Measurements from ENCODE around the gene FBLIM1. TPM values are rescaled to one million over a fixed set of nuclear protein-coding genes. Genes with fewer than 3 reads are reported as not detected.

The FBLIM1 gene
- total and polyA plus RNA-seq, 5 donors from 2014 or later, result 0.06 TPM; not detected in 4

- peaks cover 0 to 19% (median 10%) of the 10 kb centered on the region in 4 donors for H3K4me1 Mint-ChIP-seq
- peaks cover 55% of the 10 kb centered on the region for H3K27me3 Mint-ChIP-seq
- Histone ChIP-seq H3K27ac (ENCODE audit: insufficient read depth, low read length, poor library complexity, severe bottlenecking) (no peak overlapping the region), H3K9me3 (ENCODE audit: control insufficient read depth in 2 of 2, low read length in 2 of 2) (no peaks in the 10 kb centered on the region), H3K4me3 (ENCODE audit: low read depth, low read length) (no peak overlapping the region), H3K4me1 (ENCODE audit: control insufficient read depth, insufficient read depth, low read length, poor library complexity, severe bottlenecking) (peaks cover 14% of the 10 kb centered on the region), H3K27me3 (ENCODE audit: control insufficient read depth, insufficient read depth, low read length) (peaks cover 6% of the 10 kb centered on the region), H3K36me3 (ENCODE audit: control insufficient read depth, insufficient read depth, low read length) (no peaks in the 10 kb centered on the region)
- H3K36me3 Mint-ChIP-seq, result no peaks in the 10 kb centered on the region
- peaks cover 0 to 1% (median 0%) of the 10 kb centered on the region in 7 donors for H3K9me3 Mint-ChIP-seq
- H3K27ac Mint-ChIP-seq, result no peak overlapping the region
- no peak for ATAC-seq (ENCODE audit: low read depth in 2 of 2)
- DNase-seq, result no peak
- H3K4me3 Mint-ChIP-seq, result peak overlapping the region in 1 of 4 donors; percentile 12
Observed at GRCh38 chr1:15760520-15761211, 2.1 kb downstream of the FBLIM1 start.

- Histone ChIP-seq H3K9me3 (ENCODE audit: control insufficient read depth in 2 of 2, low read length in 2 of 2) (no peaks in the 10 kb centered on the region), H3K27ac (ENCODE audit: insufficient read depth, low read length, poor library complexity, severe bottlenecking) (no peak overlapping the region), H3K27me3 (ENCODE audit: control insufficient read depth, insufficient read depth, low read length) (peaks cover 6% of the 10 kb centered on the region), H3K36me3 (ENCODE audit: control insufficient read depth, insufficient read depth, low read length) (no peaks in the 10 kb centered on the region), H3K4me3 (ENCODE audit: low read depth, low read length) (no peak overlapping the region), H3K4me1 (ENCODE audit: control insufficient read depth, insufficient read depth, low read length, poor library complexity, severe bottlenecking) (peaks cover 9% of the 10 kb centered on the region)
- H3K27me3 Mint-ChIP-seq, result peaks cover 49% of the 10 kb centered on the region
- H3K36me3 Mint-ChIP-seq, result no peaks in the 10 kb centered on the region
- DNase-seq (no peak), ATAC-seq (ENCODE audit: low read depth in 2 of 2) (no peak)
- H3K27ac Mint-ChIP-seq, result peak overlapping the region in 1 of 3 donors; percentile 57
- H3K4me3 Mint-ChIP-seq, result peak overlapping the region in 1 of 4 donors; percentile 12
- H3K4me1 Mint-ChIP-seq, result peaks cover 0 to 14% (median 5%) of the 10 kb centered on the region in 4 donors
- peaks cover 0 to 1% (median 0%) of the 10 kb centered on the region in 7 donors for H3K9me3 Mint-ChIP-seq
Observed at GRCh38 chr1:15761366-15762128, 3.0 kb downstream of the FBLIM1 start.

- ATAC-seq (ENCODE audit: low read depth in 2 of 2) (no peak), DNase-seq (no peak)
- H3K27ac Mint-ChIP-seq, result no peak overlapping the region
- no peaks in the 10 kb centered on the region for H3K36me3 ChIP-seq (ENCODE audit: control insufficient read depth, insufficient read depth, low read length)
- no peak overlapping the region for H3K4me3 Mint-ChIP-seq
- peaks cover 4% of the 10 kb centered on the region for H3K27me3 ChIP-seq (ENCODE audit: control insufficient read depth, insufficient read depth, low read length)
- H3K4me1 ChIP-seq (ENCODE audit: control insufficient read depth, insufficient read depth, low read length, poor library complexity, severe bottlenecking), result peaks cover 8% of the 10 kb centered on the region
- peaks cover 39% of the 10 kb centered on the region for H3K27me3 Mint-ChIP-seq
- no peaks in the 10 kb centered on the region for H3K9me3 ChIP-seq (ENCODE audit: control insufficient read depth in 2 of 2, low read length in 2 of 2)
- H3K4me1 Mint-ChIP-seq, result peaks cover 0 to 7% (median 5%) of the 10 kb centered on the region in 4 donors
- H3K27ac ChIP-seq (ENCODE audit: insufficient read depth, low read length, poor library complexity, severe bottlenecking), result no peak overlapping the region
- H3K9me3 Mint-ChIP-seq, result no peaks in the 10 kb centered on the region
- no peak overlapping the region for H3K4me3 ChIP-seq (ENCODE audit: low read depth, low read length)
- no peaks in the 10 kb centered on the region for H3K36me3 Mint-ChIP-seq
Observed at GRCh38 chr1:15762546-15762945, 4.0 kb downstream of the FBLIM1 start.

DNA sequence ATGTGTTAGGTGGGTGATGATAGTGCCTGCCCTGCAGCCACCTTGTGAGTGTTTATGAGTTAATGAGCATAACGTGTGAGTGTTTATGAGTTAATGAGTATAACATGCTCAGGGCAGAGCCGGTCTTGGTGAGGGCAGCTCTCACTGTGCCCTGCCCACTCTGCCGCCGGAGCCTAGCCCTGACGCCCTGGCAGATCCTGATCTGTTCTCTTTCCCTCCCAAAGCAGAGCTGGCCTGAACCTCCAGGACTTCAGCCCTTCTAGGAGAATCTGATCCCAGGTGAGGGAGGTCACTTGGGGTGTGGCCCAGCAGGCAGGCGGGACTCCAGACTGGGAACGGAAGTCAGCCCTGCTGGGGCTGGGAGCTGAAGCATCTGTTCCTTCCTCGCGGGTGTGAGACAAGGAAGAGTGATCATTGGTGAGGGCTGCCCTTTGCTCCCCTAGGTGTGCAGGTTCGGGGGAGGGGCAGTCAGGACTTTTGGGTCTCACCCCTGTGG lies 5.7 kb downstream of the FBLIM1 start:
- H3K27me3 Mint-ChIP-seq, result peaks cover 42% of the 10 kb centered on the region
- Histone ChIP-seq H3K36me3 (ENCODE audit: control insufficient read depth, insufficient read depth, low read length) (no peaks in the 10 kb centered on the region), H3K27me3 (ENCODE audit: control insufficient read depth, insufficient read depth, low read length) (peaks cover 1% of the 10 kb centered on the region), H3K9me3 (ENCODE audit: control insufficient read depth in 2 of 2, low read length in 2 of 2) (no peaks in the 10 kb centered on the region), H3K27ac (ENCODE audit: insufficient read depth, low read length, poor library complexity, severe bottlenecking) (no peak overlapping the region), H3K4me3 (ENCODE audit: low read depth, low read length) (no peak overlapping the region), H3K4me1 (ENCODE audit: control insufficient read depth, insufficient read depth, low read length, poor library complexity, severe bottlenecking) (peaks cover 3% of the 10 kb centered on the region)
- DNase-seq (no peak), ATAC-seq (ENCODE audit: low read depth in 2 of 2) (no peak)
- H3K9me3 Mint-ChIP-seq, result no peaks in the 10 kb centered on the region
- H3K27ac Mint-ChIP-seq, result peak overlapping the region in 1 of 3 donors; percentile 63
- peaks cover 0 to 3% (median 1%) of the 10 kb centered on the region in 4 donors for H3K4me1 Mint-ChIP-seq
- no peaks in the 10 kb centered on the region for H3K36me3 Mint-ChIP-seq
- no peak overlapping the region for H3K4me3 Mint-ChIP-seq

GRCh38 chr1:15764890-15765289 lies 6.3 kb downstream of the FBLIM1 start:
- H3K9me3 Mint-ChIP-seq, result no peaks in the 10 kb centered on the region
- no peak overlapping the region for H3K27ac Mint-ChIP-seq
- no peak for DNase-seq
- H3K36me3 Mint-ChIP-seq, result no peaks in the 10 kb centered on the region
- Histone ChIP-seq H3K36me3 (ENCODE audit: control insufficient read depth, insufficient read depth, low read length) (no peaks in the 10 kb centered on the region), H3K27me3 (ENCODE audit: control insufficient read depth, insufficient read depth, low read length) (peaks cover 1% of the 10 kb centered on the region), H3K27ac (ENCODE audit: insufficient read depth, low read length, poor library complexity, severe bottlenecking) (no peak overlapping the region), H3K4me1 (ENCODE audit: control insufficient read depth, insufficient read depth, low read length, poor library complexity, severe bottlenecking) (no peaks in the 10 kb centered on the region), H3K4me3 (ENCODE audit: low read depth, low read length) (no peak overlapping the region), H3K9me3 (ENCODE audit: control insufficient read depth in 2 of 2, low read length in 2 of 2) (no peaks in the 10 kb centered on the region)
- H3K4me1 Mint-ChIP-seq, result peaks cover 0 to 3% (median 0%) of the 10 kb centered on the region in 4 donors
- no peak overlapping the region for H3K4me3 Mint-ChIP-seq
- peaks cover 36% of the 10 kb centered on the region for H3K27me3 Mint-ChIP-seq
- no peak for ATAC-seq (ENCODE audit: low read depth in 2 of 2)

DNA sequence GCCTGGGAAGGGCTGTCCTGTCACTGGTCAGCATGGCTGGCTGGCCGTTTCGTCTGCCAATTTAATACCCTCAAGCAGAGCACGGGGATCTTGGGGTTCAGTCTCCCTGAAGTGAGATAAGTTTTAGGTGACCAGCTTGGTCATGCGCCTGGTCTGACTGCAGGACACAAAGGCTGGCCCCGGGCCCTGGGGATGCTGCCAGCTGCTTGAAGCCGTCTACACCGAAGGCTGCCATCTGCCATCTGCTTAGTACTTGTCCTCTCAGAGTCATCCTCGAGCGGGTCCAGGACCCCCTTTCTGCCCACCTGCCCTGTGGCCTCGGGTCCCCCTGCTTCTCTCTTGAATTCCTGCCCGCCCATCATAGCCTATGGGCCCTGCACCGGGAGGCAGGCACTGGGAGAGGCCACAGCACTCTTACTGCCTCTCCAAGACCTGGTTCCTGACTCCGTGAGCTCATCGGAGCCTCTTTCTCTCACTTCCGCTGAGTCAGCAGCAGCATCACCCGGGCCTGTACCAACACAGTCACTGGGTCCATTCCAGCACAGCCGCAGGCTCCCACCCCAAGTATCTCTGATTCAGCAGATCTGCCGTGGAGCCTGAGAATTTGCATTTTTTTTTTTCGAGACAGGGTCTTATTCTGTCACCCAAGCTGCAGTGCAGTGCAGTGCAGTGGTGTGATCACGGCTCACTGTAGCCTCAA lies 7.0 kb downstream of the FBLIM1 start:
- no peak for ATAC-seq (ENCODE audit: low read depth in 2 of 2)
- no peaks in the 10 kb centered on the region for H3K36me3 ChIP-seq (ENCODE audit: control insufficient read depth, insufficient read depth, low read length)
- Mint-ChIP-seq H3K27me3 (peaks cover 31% of the 10 kb centered on the region), H3K4me3 (no peak overlapping the region), H3K36me3 (no peaks in the 10 kb centered on the region), H3K9me3 (no peaks in the 10 kb centered on the region), H3K27ac (no peak overlapping the region), H3K4me1 (peaks cover 0 to 3% (median 0%) of the 10 kb centered on the region in 4 donors)
- peaks cover 1% of the 10 kb centered on the region for H3K27me3 ChIP-seq (ENCODE audit: control insufficient read depth, insufficient read depth, low read length)
- H3K27ac ChIP-seq (ENCODE audit: insufficient read depth, low read length, poor library complexity, severe bottlenecking), result no peak overlapping the region
- H3K9me3 ChIP-seq (ENCODE audit: control insufficient read depth in 2 of 2, low read length in 2 of 2), result no peaks in the 10 kb centered on the region
- H3K4me1 ChIP-seq (ENCODE audit: control insufficient read depth, insufficient read depth, low read length, poor library complexity, severe bottlenecking), result no peaks in the 10 kb centered on the region
- no peak overlapping the region for H3K4me3 ChIP-seq (ENCODE audit: low read depth, low read length)
- no peak for DNase-seq

GRCh38 chr1:15767941-15768340 lies 9.3 kb downstream of the FBLIM1 start:
- Histone ChIP-seq H3K36me3 (ENCODE audit: control insufficient read depth, insufficient read depth, low read length) (no peaks in the 10 kb centered on the region), H3K4me3 (ENCODE audit: low read depth, low read length) (no peak overlapping the region), H3K4me1 (ENCODE audit: control insufficient read depth, insufficient read depth, low read length, poor library complexity, severe bottlenecking) (no peaks in the 10 kb centered on the region), H3K9me3 (ENCODE audit: control insufficient read depth in 2 of 2, low read length in 2 of 2) (no peaks in the 10 kb centered on the region), H3K27ac (ENCODE audit: insufficient read depth, low read length, poor library complexity, severe bottlenecking) (no peak overlapping the region), H3K27me3 (ENCODE audit: control insufficient read depth, insufficient read depth, low read length) (peaks cover 2% of the 10 kb centered on the region)
- ATAC-seq (ENCODE audit: low read depth in 2 of 2), result no peak
- Mint-ChIP-seq H3K36me3 (no peaks in the 10 kb centered on the region), H3K27me3 (peaks cover 23% of the 10 kb centered on the region), H3K4me3 (no peak overlapping the region), H3K4me1 (no peaks in the 10 kb centered on the region), H3K9me3 (no peaks in the 10 kb centered on the region), H3K27ac (no peak overlapping the region)
- no peak for DNase-seq
